HEK293 (cell line): ENCODE measurements around the gene CDK17.

Experiments used
- CTCF ChIA-PET: fragments of 350-600 bp; formaldehyde crosslinking; extraction: SDS; loops from one replicate; lab custom pipeline; 2021; ENCODE audit warnings: antibody characterized with exemption; lab: Yijun Ruan, JAX
- POLR2A ChIA-PET: fragments of 300-600 bp; formaldehyde crosslinking; extraction: SDS; loops from one replicate; lab custom pipeline; 2020; ENCODE audit warnings: antibody characterized with exemption, inconsistent platforms; lab: Yijun Ruan, JAX
- H3K27ac ChIP-seq: fragments of 200-500 bp; sonication (Bioruptor generic); 2 replicates; pipeline ENCODE4 v1.5.1; 2014; ENCODE audit warnings: low read depth, low read length, control low read depth, inconsistent platforms; ENCODE audit errors: extremely low read depth
- H3K36me3 ChIP-seq, 2 experiments: fragments of 200-500 bp in 1 of 2; sonication (Bioruptor generic) in 1 of 2; 1 replicate in 1 of 2; 2 replicates in 1 of 2; pipeline ENCODE4 v1.5.1; 2014 to 2017; ENCODE audit warnings: inconsistent platforms in 2 of 2, low read length in 2 of 2; ENCODE audit not compliant: control insufficient read depth in 2 of 2, insufficient read depth in 1 of 2
- H3K4me1 ChIP-seq: fragments of 200-500 bp; sonication (Bioruptor generic); 2 replicates; pipeline ENCODE4 v1.5.1; 2014; ENCODE audit warnings: mild to moderate bottlenecking, low read length, inconsistent platforms; ENCODE audit not compliant: control insufficient read depth, insufficient read depth
- H3K4me3 ChIP-seq: 2 replicates; pipeline ENCODE4 v1.5.1; 2011; ENCODE audit warnings: low read depth, mild to moderate bottlenecking, control low read depth, low read length, moderate library complexity
- H3K9me3 ChIP-seq: fragments of 200-500 bp; sonication (Bioruptor generic); 2 replicates; pipeline ENCODE4 v1.5.1; 2014; ENCODE audit warnings: low read depth, low read length, inconsistent platforms; ENCODE audit not compliant: control insufficient read depth, insufficient read depth
- OVOL3 ChIP-seq: fragments of 450-650 bp; formaldehyde crosslinking; IDR thresholded peaks from 2 replicates; pipeline ENCODE4 v1.5.1; 2016; ENCODE audit warnings: missing biosample characterization, missing genetic modification characterization
- RBAK ChIP-seq: fragments of 450-650 bp; formaldehyde crosslinking; IDR thresholded peaks from 2 replicates; pipeline ENCODE4 v1.5.1; 2016; ENCODE audit warnings: missing biosample characterization, missing genetic modification characterization
- SP3 ChIP-seq: fragments of 450-650 bp; formaldehyde crosslinking; IDR thresholded peaks from 2 replicates; pipeline ENCODE4 v1.5.1; 2016; ENCODE audit warnings: missing biosample characterization, missing genetic modification characterization
- WT1 ChIP-seq: fragments of 450-650 bp; formaldehyde crosslinking; IDR thresholded peaks from 2 replicates; pipeline ENCODE4 v1.5.1; 2016; ENCODE audit warnings: missing biosample characterization, missing genetic modification characterization
- ZNF112 ChIP-seq: fragments of 450-650 bp; formaldehyde crosslinking; IDR thresholded peaks from 2 replicates; pipeline ENCODE4 v1.5.0; 2017; ENCODE audit warnings: missing biosample characterization, missing genetic modification characterization
- ZNF132 ChIP-seq: fragments of 450-650 bp; formaldehyde crosslinking; IDR thresholded peaks from 2 replicates; pipeline ENCODE4 v1.5.1; 2017; ENCODE audit warnings: missing biosample characterization, missing genetic modification characterization, borderline replicate concordance
- ZNF140 ChIP-seq: fragments of 450-650 bp; formaldehyde crosslinking; IDR thresholded peaks from 2 replicates; pipeline ENCODE4 v1.5.1; 2016; ENCODE audit warnings: missing biosample characterization, missing genetic modification characterization
- ZNF146 ChIP-seq: fragments of 450-650 bp; formaldehyde crosslinking; IDR thresholded peaks from 2 replicates; pipeline ENCODE4 v1.5.1; 2016; ENCODE audit warnings: missing biosample characterization, missing genetic modification characterization
- ZNF16 ChIP-seq: fragments of 450-650 bp; formaldehyde crosslinking; IDR thresholded peaks from 2 replicates; pipeline ENCODE4 v1.5.1; 2016; ENCODE audit warnings: low read depth, missing biosample characterization, missing genetic modification characterization
- ZNF239 ChIP-seq: fragments of 450-650 bp; formaldehyde crosslinking; IDR thresholded peaks from 2 replicates; pipeline ENCODE4 v1.5.1; 2016; ENCODE audit warnings: missing biosample characterization, missing genetic modification characterization
- ZNF350 ChIP-seq: fragments of 450-650 bp; formaldehyde crosslinking; IDR thresholded peaks from 2 replicates; pipeline ENCODE4 v1.5.0; 2017; ENCODE audit warnings: missing biosample characterization, mild to moderate bottlenecking, missing genetic modification characterization
- ZNF501 ChIP-seq: fragments of 450-650 bp; formaldehyde crosslinking; IDR thresholded peaks from 2 replicates; pipeline ENCODE4 v1.5.1; 2016; ENCODE audit warnings: missing biosample characterization, missing genetic modification characterization
- ZNF624 ChIP-seq: fragments of 450-650 bp; formaldehyde crosslinking; IDR thresholded peaks from 2 replicates; pipeline ENCODE4 v1.5.1; 2017; ENCODE audit warnings: missing biosample characterization, missing genetic modification characterization
- ZNF626 ChIP-seq: fragments of 450-650 bp; sonication (Bioruptor Pico); formaldehyde crosslinking; IDR thresholded peaks from 2 replicates; pipeline ENCODE4 v1.5.1; 2018; ENCODE audit warnings: missing biosample characterization, missing genetic modification characterization, inconsistent platforms
- ZNF76 ChIP-seq: fragments of 450-650 bp; formaldehyde crosslinking; IDR thresholded peaks from 2 replicates; pipeline ENCODE4; 2016; ENCODE audit warnings: low read depth, missing biosample characterization, missing genetic modification characterization, borderline replicate concordance
- ZNF776 ChIP-seq: fragments of 450-650 bp; formaldehyde crosslinking; IDR thresholded peaks from 2 replicates; pipeline ENCODE4 v1.5.0; 2017; ENCODE audit warnings: missing biosample characterization, missing genetic modification characterization, borderline replicate concordance
- ZNF777 ChIP-seq: fragments of 450-650 bp; formaldehyde crosslinking; IDR thresholded peaks from 2 replicates; pipeline ENCODE4 v1.5.1; 2017; ENCODE audit warnings: missing biosample characterization, missing genetic modification characterization, borderline replicate concordance
- ZNF785 ChIP-seq: fragments of 450-650 bp; formaldehyde crosslinking; IDR thresholded peaks from 2 replicates; pipeline ENCODE4 v1.5.1; 2016; ENCODE audit warnings: missing biosample characterization, missing genetic modification characterization
- TF ChIP-seq, protein P1 (sequence below): fragments of 450-650 bp; IDR thresholded peaks from 2 replicates; pipeline ENCODE4 v1.5.1; 2018; ENCODE audit warnings: missing biosample characterization, mild to moderate bottlenecking, missing genetic modification characterization
- TF ChIP-seq, protein P2 (sequence below): fragments of 450-650 bp; formaldehyde crosslinking; IDR thresholded peaks from 2 replicates; pipeline ENCODE4 v1.5.1; 2016; ENCODE audit warnings: missing biosample characterization, missing genetic modification characterization, borderline replicate concordance
- TF ChIP-seq, protein P3 (sequence below): fragments of 450-650 bp; formaldehyde crosslinking; conservative IDR thresholded peaks from 2 replicates; pipeline ENCODE4 v1.5.1; 2016; ENCODE audit warnings: low read depth, missing biosample characterization, missing genetic modification characterization
- TF ChIP-seq, protein P4 (sequence below): fragments of 450-650 bp; formaldehyde crosslinking; IDR thresholded peaks from 2 replicates; pipeline ENCODE4 v1.5.1; 2017; ENCODE audit warnings: missing biosample characterization, missing genetic modification characterization
- TF ChIP-seq, protein P5 (sequence below): fragments of 450-650 bp; formaldehyde crosslinking; IDR thresholded peaks from 2 replicates; pipeline ENCODE4 v1.5.1; 2017; ENCODE audit warnings: missing biosample characterization, missing genetic modification characterization
- TF ChIP-seq, protein P6 (sequence below): fragments of 450-650 bp; formaldehyde crosslinking; IDR thresholded peaks from 2 replicates; pipeline ENCODE4 v1.5.1; 2017; ENCODE audit warnings: missing biosample characterization, mild to moderate bottlenecking, missing genetic modification characterization, moderate library complexity

Gene CDK17

DNA sequence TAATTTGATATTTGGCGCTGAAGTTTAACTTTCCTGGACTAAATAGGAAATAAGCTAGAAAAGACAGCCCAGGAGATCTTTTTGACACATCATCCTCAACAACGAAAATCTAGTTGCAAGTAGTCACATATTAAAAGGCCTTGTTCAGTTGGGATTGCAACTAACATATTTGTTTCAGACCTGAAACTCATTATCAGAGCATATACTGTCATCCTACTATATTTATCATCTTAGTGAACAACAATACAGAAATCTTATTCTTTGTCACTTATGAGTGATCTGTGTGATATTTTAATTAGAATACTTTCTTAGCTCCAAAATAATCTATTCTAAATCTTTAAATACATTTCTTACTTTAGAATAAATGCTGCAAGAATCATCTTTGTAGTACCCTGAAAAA is 134.0 kb downstream of the CDK17 start:
- Histone ChIP-seq H3K27ac (no peak overlapping the region), H3K4me1 (no peaks in the 10 kb centered on the region), H3K4me3 (no peak overlapping the region), H3K9me3 (no peaks in the 10 kb centered on the region), H3K36me3 (peaks cover 7 to 21% of the 10 kb centered on the region in 2 experiments)
- TF ChIP-seq, protein P1, sequence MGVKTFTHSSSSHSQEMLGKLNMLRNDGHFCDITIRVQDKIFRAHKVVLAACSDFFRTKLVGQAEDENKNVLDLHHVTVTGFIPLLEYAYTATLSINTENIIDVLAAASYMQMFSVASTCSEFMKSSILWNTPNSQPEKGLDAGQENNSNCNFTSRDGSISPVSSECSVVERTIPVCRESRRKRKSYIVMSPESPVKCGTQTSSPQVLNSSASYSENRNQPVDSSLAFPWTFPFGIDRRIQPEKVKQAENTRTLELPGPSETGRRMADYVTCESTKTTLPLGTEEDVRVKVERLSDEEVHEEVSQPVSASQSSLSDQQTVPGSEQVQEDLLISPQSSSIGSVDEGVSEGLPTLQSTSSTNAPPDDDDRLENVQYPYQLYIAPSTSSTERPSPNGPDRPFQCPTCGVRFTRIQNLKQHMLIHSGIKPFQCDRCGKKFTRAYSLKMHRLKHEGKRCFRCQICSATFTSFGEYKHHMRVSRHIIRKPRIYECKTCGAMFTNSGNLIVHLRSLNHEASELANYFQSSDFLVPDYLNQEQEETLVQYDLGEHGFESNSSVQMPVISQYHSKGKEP: no peak
- no peak for TF ChIP-seq ZNF785
- no peak for TF ChIP-seq SP3 (tag by site-specific recombination)
- TF ChIP-seq, protein P2, sequence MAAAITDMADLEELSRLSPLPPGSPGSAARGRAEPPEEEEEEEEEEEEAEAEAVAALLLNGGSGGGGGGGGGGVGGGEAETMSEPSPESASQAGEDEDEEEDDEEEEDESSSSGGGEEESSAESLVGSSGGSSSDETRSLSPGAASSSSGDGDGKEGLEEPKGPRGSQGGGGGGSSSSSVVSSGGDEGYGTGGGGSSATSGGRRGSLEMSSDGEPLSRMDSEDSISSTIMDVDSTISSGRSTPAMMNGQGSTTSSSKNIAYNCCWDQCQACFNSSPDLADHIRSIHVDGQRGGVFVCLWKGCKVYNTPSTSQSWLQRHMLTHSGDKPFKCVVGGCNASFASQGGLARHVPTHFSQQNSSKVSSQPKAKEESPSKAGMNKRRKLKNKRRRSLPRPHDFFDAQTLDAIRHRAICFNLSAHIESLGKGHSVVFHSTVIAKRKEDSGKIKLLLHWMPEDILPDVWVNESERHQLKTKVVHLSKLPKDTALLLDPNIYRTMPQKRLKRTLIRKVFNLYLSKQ (tag by site-specific recombination): no peak
- TF ChIP-seq ZNF76 (tag by site-specific recombination): no peak
- TF ChIP-seq, protein P3, sequence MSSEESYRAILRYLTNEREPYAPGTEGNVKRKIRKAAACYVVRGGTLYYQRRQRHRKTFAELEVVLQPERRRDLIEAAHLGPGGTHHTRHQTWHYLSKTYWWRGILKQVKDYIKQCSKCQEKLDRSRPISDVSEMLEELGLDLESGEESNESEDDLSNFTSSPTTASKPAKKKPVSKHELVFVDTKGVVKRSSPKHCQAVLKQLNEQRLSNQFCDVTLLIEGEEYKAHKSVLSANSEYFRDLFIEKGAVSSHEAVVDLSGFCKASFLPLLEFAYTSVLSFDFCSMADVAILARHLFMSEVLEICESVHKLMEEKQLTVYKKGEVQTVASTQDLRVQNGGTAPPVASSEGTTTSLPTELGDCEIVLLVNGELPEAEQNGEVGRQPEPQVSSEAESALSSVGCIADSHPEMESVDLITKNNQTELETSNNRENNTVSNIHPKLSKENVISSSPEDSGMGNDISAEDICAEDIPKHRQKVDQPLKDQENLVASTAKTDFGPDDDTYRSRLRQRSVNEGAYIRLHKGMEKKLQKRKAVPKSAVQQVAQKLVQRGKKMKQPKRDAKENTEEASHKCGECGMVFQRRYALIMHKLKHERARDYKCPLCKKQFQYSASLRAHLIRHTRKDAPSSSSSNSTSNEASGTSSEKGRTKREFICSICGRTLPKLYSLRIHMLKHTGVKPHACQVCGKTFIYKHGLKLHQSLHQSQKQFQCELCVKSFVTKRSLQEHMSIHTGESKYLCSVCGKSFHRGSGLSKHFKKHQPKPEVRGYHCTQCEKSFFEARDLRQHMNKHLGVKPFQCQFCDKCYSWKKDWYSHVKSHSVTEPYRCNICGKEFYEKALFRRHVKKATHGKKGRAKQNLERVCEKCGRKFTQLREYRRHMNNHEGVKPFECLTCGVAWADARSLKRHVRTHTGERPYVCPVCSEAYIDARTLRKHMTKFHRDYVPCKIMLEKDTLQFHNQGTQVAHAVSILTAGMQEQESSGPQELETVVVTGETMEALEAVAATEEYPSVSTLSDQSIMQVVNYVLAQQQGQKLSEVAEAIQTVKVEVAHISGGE (tag by site-specific recombination): no peak
- TF ChIP-seq, protein P4, sequence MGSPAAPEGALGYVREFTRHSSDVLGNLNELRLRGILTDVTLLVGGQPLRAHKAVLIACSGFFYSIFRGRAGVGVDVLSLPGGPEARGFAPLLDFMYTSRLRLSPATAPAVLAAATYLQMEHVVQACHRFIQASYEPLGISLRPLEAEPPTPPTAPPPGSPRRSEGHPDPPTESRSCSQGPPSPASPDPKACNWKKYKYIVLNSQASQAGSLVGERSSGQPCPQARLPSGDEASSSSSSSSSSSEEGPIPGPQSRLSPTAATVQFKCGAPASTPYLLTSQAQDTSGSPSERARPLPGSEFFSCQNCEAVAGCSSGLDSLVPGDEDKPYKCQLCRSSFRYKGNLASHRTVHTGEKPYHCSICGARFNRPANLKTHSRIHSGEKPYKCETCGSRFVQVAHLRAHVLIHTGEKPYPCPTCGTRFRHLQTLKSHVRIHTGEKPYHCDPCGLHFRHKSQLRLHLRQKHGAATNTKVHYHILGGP (tag by site-specific recombination): no peak
- TF ChIP-seq WT1 (tag by site-specific recombination): no peak
- TF ChIP-seq RBAK (tag by site-specific recombination): no peak
- no peak for TF ChIP-seq ZNF140 (tag by site-specific recombination)
- no peak for TF ChIP-seq ZNF776
- no peak for TF ChIP-seq ZNF16 (tag by site-specific recombination)
- no peak for TF ChIP-seq ZNF777 (tag by site-specific recombination)
- no peak for TF ChIP-seq ZNF626
- no peak for TF ChIP-seq OVOL3 (tag by site-specific recombination)
- TF ChIP-seq ZNF132 (tag by site-specific recombination): no peak
- no peak for TF ChIP-seq ZNF501 (tag by site-specific recombination)
- no peak for TF ChIP-seq ZNF350
- TF ChIP-seq, all 188 proteins: peak for 0
- CTCF ChIA-PET: interaction anchor here (1.0 kb wide), 1 partner anchor 51 kb away, joined by 3 read pairs; no protein-coding TSS in a partner anchor
- POLR2A ChIA-PET: interaction anchor here (1.1 kb wide), 1 partner anchor 134 kb away, joined by 3 read pairs; the partner anchor contains the start of gene CDK17

DNA sequence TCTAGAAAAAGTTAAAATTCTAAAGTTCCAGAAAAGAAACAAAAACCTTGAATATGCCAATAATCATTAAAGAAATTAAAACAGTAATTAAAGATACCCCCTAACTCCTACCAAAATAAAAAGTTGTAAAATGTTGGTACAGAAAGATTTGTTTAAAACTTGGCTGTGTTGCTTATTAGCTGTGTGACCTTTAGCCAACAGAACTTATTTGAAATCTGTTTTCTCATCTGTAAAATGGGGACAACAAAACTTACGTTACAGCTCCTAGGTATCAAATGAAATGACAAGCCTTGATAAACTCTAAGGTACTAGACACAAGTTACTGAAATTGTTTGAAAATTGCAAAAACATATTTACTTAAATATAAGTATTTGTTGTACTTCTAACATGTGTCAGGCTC is 134.4 kb downstream of the CDK17 start:
- H3K9me3 ChIP-seq: no peaks in the 10 kb centered on the region
- H3K36me3 ChIP-seq: peaks cover 7 to 21% of the 10 kb centered on the region in 2 experiments
- POLR2A ChIA-PET: interaction anchor here (1.1 kb wide), 1 partner anchor 135 kb away, joined by 3 read pairs; the partner anchor contains the start of gene CDK17
- CTCF ChIA-PET: interaction anchor here (1.0 kb wide), 1 partner anchor 51 kb away, joined by 3 read pairs; no protein-coding TSS in a partner anchor
- no peak overlapping the region for H3K27ac ChIP-seq
- no peak overlapping the region for H3K4me3 ChIP-seq
- no peaks in the 10 kb centered on the region for H3K4me1 ChIP-seq
- TF ChIP-seq ZNF239 (tag by site-specific recombination) (no peak), ZNF112 (tag by site-specific recombination) (no peak), ZNF146 (no peak), ZNF624 (tag by site-specific recombination) (no peak)
- TF ChIP-seq, protein P5, sequence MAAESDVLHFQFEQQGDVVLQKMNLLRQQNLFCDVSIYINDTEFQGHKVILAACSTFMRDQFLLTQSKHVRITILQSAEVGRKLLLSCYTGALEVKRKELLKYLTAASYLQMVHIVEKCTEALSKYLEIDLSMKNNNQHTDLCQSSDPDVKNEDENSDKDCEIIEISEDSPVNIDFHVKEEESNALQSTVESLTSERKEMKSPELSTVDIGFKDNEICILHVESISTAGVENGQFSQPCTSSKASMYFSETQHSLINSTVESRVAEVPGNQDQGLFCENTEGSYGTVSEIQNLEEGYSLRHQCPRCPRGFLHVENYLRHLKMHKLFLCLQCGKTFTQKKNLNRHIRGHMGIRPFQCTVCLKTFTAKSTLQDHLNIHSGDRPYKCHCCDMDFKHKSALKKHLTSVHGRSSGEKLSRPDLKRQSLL (tag by site-specific recombination): no peak
- TF ChIP-seq, protein P6, sequence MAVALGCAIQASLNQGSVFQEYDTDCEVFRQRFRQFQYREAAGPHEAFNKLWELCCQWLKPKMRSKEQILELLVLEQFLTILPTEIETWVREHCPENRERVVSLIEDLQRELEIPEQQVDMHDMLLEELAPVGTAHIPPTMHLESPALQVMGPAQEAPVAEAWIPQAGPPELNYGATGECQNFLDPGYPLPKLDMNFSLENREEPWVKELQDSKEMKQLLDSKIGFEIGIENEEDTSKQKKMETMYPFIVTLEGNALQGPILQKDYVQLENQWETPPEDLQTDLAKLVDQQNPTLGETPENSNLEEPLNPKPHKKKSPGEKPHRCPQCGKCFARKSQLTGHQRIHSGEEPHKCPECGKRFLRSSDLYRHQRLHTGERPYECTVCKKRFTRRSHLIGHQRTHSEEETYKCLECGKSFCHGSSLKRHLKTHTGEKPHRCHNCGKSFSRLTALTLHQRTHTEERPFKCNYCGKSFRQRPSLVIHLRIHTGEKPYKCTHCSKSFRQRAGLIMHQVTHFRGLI (tag by site-specific recombination): no peak
